ENCODE measurements around the gene PCDHGB4. TPM values are rescaled to one million over a fixed set of nuclear protein-coding genes. Genes with fewer than 3 reads are reported as not detected.
"Not testable (repeated sequence)": the region's sequence is repeated elsewhere in the genome, so short reads cannot be mapped to it uniquely, and the experiment has no call there.

The PCDHGB4 gene
- total RNA-seq, 1 experiment from 2014 or later: 3.1 TPM

GRCh38 chr5:141382469-141383294 lies 4.8 kb upstream of the PCDHGB4 start, which contains the start of gene PCDHGA7:
TSS of gene PCDHGA7 (plus strand) at chr5:141382742. CDS start at chr5:141382900, 158 bp downstream.
- Histone ChIP-seq H3K27me3 (no peaks in the 10 kb centered on the region), H3K4me1 (no peaks in the 10 kb centered on the region), H3K27ac (no peak within 1 kb of the TSS), H3K9me3 (replicated peaks) (peaks cover 13% of the 10 kb centered on the region), H3K36me3 (peaks cover 58% of the 10 kb centered on the region), H3K4me3 (no peak within 1 kb of the TSS)
- DNase-seq: no peak

GRCh38 chr5:141383345-141383744 lies 4.2 kb upstream of the PCDHGB4 start:
- H3K36me3 ChIP-seq: peaks cover 51% of the 10 kb centered on the region
- H3K27me3 ChIP-seq: no peaks in the 10 kb centered on the region
- peaks cover 7% of the 10 kb centered on the region for H3K9me3 ChIP-seq (replicated peaks)
- no peak overlapping the region for H3K4me3 ChIP-seq
- H3K27ac ChIP-seq: no peak overlapping the region
- H3K4me1 ChIP-seq: no peaks in the 10 kb centered on the region
- DNase-seq: no peak

GRCh38 chr5:141384471-141385267 lies 2.8 kb upstream of the PCDHGB4 start:
- Histone ChIP-seq H3K27ac (no peak overlapping the region), H3K4me1 (no peaks in the 10 kb centered on the region), H3K9me3 (replicated peaks) (peaks cover 7% of the 10 kb centered on the region), H3K27me3 (no peaks in the 10 kb centered on the region), H3K4me3 (no peak overlapping the region), H3K36me3 (peaks cover 44% of the 10 kb centered on the region)
- DNase-seq: no peak

DNA sequence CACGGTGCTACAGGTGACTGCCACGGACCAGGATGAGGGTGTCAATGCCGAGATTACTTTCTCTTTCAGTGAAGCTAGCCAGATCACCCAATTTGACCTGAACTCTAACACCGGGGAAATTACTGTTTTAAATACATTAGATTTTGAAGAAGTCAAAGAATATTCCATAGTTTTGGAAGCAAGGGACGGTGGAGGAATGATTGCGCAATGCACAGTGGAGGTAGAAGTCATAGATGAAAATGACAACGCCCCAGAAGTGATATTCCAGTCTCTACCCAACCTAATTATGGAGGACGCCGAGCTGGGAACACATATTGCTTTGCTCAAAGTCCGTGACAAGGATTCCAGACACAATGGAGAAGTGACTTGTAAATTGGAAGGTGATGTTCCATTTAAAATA lies 1.2 kb downstream of the PCDHGB4 start:
- Histone ChIP-seq H3K27ac (no peak overlapping the region), H3K27me3 (no peaks in the 10 kb centered on the region), H3K36me3 (peaks cover 37% of the 10 kb centered on the region), H3K9me3 (replicated peaks) (peaks cover 9% of the 10 kb centered on the region), H3K4me1 (no peaks in the 10 kb centered on the region), H3K4me3 (no peak overlapping the region)
- DNase-seq: no peak

GRCh38 chr5:141389153-141390042 lies 1.9 kb downstream of the PCDHGB4 start:
- no peak for DNase-seq

DNA sequence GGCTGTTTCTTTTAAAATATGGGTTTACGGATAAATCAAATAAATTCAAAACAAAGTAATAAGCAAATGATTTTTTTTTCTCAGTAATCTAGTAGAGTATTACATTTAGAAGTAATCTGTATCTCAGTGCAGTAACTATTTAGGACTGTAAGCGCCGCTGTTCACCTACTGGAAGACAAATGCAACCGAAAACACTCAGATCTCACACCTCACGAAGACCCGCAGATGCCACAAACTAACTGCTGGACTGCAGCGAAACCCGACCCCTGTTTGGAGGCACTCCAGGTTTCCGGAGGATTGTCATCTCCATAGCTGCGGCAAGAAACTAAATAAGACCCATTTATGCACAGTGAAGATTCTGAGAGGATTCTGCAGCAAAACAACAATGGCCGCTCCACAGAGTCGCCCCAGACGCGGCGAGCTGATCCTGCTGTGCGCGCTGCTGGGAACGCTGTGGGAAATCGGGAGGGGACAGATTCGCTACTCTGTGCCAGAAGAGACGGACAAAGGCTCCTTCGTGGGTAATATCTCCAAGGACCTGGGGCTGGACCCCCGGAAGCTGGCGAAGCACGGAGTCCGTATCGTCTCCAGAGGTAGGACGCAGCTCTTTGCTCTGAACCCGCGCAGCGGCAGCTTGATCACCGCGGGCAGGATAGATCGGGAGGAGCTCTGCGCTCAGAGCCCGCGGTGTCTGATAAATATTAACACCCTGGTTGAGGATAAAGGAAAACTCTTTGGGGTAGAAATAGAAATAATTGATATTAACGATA lies 5.1 kb downstream of the PCDHGB4 start, which contains the start of gene PCDHGA8:
Gene PCDHGA8, plus strand, starts transcription at position 205 of the 770 bp plus-strand sequence. Its CDS starts 181 bp downstream, at position 386.
- Histone ChIP-seq H3K4me3 (no peak within 1 kb of the TSS), H3K4me1 (no peaks in the 10 kb centered on the region), H3K36me3 (peaks cover 16% of the 10 kb centered on the region), H3K27me3 (no peaks in the 10 kb centered on the region), H3K9me3 (replicated peaks) (peaks cover 6% of the 10 kb centered on the region), H3K27ac (no peak within 1 kb of the TSS)
- DNase-seq: no peak

More at GRCh38 chr5:141389153-141390042, 1.9 kb downstream of the PCDHGB4 start:
- no peaks in the 10 kb centered on the region for H3K27me3 ChIP-seq
- no peak overlapping the region for H3K4me3 ChIP-seq
- peaks cover 34% of the 10 kb centered on the region for H3K36me3 ChIP-seq
- no peak overlapping the region for H3K27ac ChIP-seq
- peaks cover 12% of the 10 kb centered on the region for H3K9me3 ChIP-seq (replicated peaks)
- no peaks in the 10 kb centered on the region for H3K4me1 ChIP-seq

DNA sequence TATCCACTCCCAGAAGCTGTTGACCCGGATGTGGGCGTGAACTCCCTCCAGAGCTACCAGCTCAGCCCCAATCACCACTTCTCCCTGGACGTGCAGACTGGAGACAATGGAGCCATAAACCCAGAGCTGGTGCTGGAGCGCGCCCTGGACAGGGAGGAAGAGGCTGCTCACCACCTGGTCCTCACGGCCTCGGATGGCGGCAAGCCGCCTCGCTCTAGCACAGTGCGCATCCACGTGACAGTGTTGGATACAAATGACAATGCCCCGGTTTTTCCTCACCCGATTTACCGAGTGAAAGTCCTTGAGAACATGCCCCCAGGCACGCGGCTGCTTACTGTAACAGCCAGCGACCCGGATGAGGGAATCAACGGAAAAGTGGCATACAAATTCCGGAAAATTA lies 5.8 kb downstream of the PCDHGB4 start:
- H3K4me3 ChIP-seq: no peak overlapping the region
- H3K9me3 ChIP-seq (replicated peaks): peaks cover 6% of the 10 kb centered on the region
- no peaks in the 10 kb centered on the region for H3K4me1 ChIP-seq
- peaks cover 16% of the 10 kb centered on the region for H3K36me3 ChIP-seq
- H3K27ac ChIP-seq: no peak overlapping the region
- H3K27me3 ChIP-seq: no peaks in the 10 kb centered on the region
- no peak for DNase-seq

DNA sequence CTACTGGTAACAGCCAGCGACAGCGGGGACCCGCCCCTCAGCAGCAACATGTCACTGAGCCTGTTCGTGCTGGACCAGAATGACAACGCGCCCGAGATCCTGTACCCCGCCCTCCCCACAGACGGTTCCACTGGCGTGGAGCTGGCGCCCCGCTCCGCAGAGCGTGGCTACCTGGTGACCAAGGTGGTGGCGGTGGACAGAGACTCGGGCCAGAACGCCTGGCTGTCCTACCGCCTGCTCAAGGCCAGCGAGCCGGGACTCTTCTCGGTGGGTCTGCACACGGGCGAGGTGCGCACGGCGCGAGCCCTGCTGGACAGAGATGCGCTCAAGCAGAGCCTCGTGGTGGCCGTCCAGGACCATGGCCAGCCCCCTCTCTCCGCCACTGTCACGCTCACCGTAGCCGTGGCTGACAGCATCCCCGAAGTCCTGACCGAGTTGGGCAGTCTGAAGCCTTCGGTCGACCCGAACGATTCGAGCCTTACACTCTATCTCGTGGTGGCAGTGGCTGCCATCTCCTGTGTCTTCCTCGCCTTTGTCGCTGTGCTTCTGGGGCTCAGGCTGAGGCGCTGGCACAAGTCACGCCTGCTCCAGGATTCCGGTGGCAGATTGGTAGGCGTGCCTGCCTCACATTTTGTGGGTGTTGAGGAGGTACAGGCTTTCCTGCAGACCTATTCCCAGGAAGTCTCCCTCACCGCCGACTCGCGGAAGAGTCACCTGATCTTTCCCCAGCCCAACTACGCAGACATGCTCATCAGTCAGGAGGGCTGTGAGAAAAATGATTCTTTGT lies 7.1 kb downstream of the PCDHGB4 start:
- DNase-seq; H3K9me3 ChIP-seq (replicated peaks): not testable (repeated sequence)

GRCh38 chr5:141397756-141398551 lies 10.5 kb downstream of the PCDHGB4 start, which contains the start of gene PCDHGB5:
TSS of gene PCDHGB5 (plus strand) at chr5:141397947. CDS start at chr5:141398128, 181 bp downstream.
- Histone ChIP-seq H3K36me3 (peaks cover 31% of the 10 kb centered on the region), H3K9me3 (replicated peaks) (peaks cover 13% of the 10 kb centered on the region)
- H3K27ac ChIP-seq, H3K4me3 ChIP-seq, DNase-seq, H3K4me1 ChIP-seq, H3K27me3 ChIP-seq: not testable (repeated sequence)

More for the DNA sequence above, 7.1 kb downstream of the PCDHGB4 start:
- H3K27me3 ChIP-seq, H3K4me1 ChIP-seq, H3K27ac ChIP-seq, H3K4me3 ChIP-seq: not testable (repeated sequence)
- H3K36me3 ChIP-seq: peaks cover 21% of the 10 kb centered on the region

DNA sequence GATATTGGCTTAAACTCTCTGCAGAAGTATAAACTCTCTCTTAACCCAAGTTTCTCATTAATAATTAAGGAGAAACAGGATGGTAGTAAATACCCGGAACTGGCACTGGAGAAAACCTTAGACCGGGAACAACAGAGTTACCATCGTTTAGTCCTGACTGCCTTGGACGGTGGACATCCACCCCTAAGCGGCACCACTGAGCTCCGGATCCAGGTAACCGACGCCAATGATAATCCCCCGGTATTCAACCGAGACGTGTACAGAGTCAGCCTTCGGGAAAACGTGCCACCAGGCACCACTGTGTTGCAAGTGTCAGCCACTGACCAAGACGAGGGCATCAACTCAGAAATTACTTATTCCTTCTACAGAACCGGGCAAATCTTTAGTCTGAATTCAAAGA lies 11.1 kb downstream of the PCDHGB4 start:
- peaks cover 12% of the 10 kb centered on the region for H3K9me3 ChIP-seq (replicated peaks)
- no peaks in the 10 kb centered on the region for H3K27me3 ChIP-seq
- peaks cover 30% of the 10 kb centered on the region for H3K36me3 ChIP-seq
- H3K4me3 ChIP-seq: no peak overlapping the region
- no peak for DNase-seq
- H3K27ac ChIP-seq: no peak overlapping the region
- H3K4me1 ChIP-seq: no peaks in the 10 kb centered on the region

DNA sequence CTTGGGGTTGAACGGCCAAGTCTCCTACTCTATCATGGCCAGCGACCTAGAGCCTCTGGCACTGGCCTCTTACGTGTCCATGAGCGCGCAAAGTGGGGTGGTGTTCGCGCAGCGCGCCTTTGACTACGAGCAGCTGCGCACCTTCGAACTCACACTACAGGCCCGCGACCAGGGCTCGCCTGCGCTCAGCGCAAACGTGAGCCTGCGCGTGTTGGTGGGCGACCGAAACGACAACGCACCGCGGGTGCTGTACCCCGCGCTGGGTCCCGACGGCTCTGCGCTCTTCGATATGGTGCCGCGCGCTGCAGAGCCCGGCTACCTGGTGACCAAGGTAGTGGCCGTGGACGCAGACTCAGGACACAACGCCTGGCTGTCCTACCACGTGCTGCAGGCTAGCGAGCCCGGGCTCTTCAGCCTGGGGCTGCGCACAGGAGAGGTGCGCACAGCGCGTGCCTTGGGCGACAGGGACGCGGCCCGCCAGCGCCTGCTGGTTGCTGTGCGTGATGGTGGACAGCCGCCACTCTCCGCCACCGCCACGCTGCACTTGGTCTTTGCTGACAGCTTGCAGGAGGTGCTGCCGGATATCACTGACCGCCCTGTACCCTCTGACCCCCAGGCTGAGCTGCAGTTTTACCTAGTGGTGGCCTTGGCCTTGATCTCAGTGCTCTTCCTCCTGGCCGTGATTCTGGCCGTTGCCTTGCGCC lies 12.2 kb downstream of the PCDHGB4 start:
- no peak overlapping the region for H3K4me3 ChIP-seq

More for the DNA sequence above, 12.2 kb downstream of the PCDHGB4 start:
- no peaks in the 10 kb centered on the region for H3K4me1 ChIP-seq
- H3K36me3 ChIP-seq: peaks cover 25% of the 10 kb centered on the region
- no peak overlapping the region for H3K27ac ChIP-seq
- no peak for DNase-seq
- no peaks in the 10 kb centered on the region for H3K27me3 ChIP-seq
- H3K9me3 ChIP-seq (replicated peaks): peaks cover 9% of the 10 kb centered on the region
